ENCODE data around the gene UHMK1.

The UHMK1 gene

DNA sequence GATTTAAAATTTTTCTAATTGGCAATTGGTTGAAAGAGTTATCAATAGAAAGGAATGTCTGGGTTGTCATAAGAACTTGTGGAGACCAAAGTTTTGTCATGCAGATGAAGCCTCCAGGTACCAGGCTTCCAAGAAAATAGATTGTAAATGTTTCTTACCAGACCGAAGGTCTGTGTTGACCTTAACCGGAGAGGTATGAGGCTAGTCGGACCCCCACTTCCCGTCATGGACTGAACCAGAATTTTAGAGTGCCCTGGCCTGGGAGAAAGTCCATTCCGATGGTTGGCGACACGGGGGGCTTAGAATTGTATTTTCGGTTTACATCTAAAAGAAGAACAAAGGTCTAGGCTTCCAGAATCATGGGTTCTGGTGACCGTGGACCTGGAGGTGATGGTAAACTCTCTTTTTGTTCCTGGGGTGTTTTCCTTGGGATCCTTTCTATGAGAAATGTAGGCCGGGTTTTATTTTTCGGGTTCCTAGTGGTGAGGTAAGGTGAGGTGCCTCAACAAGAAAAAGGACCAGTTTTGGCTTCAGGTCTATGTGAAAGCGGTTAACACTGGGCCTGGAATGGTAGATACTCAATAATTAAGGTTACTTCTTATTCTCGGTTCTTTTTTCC is 405 bp upstream of the UHMK1 start:
- no peak for DNase-seq (ENCODE audit: low read depth)
- TF ChIP-seq, protein P1, sequence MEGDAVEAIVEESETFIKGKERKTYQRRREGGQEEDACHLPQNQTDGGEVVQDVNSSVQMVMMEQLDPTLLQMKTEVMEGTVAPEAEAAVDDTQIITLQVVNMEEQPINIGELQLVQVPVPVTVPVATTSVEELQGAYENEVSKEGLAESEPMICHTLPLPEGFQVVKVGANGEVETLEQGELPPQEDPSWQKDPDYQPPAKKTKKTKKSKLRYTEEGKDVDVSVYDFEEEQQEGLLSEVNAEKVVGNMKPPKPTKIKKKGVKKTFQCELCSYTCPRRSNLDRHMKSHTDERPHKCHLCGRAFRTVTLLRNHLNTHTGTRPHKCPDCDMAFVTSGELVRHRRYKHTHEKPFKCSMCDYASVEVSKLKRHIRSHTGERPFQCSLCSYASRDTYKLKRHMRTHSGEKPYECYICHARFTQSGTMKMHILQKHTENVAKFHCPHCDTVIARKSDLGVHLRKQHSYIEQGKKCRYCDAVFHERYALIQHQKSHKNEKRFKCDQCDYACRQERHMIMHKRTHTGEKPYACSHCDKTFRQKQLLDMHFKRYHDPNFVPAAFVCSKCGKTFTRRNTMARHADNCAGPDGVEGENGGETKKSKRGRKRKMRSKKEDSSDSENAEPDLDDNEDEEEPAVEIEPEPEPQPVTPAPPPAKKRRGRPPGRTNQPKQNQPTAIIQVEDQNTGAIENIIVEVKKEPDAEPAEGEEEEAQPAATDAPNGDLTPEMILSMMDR (IDR thresholded peaks at IDR 0.05; ENCODE audit: insufficient read depth, low read depth, low read length, missing control alignments) = no peak
- peak overlapping the region; percentile 68 for H3K4me3 ChIP-seq (ENCODE audit: low read depth, low read length)

DNA sequence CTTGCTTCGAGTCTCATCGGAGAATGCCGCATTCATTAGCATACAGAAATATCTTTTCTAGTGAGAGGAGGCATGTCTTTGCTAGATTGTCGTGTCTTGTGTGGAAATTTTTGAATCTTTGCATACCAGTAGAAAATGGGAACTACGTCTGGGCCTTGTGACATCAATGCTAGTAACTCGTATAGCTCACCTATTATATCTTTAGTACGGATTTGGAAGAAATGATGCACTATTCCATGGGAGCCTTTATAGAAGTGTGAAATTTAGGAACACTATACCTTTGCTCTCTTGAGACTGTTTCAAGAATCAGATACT is 835 bp downstream of the UHMK1 start:
- DNase-seq (ENCODE audit: low read depth) = peak; percentile 21
- peak overlapping the region; percentile 68 for H3K4me3 ChIP-seq (ENCODE audit: low read depth, low read length)
- TF ChIP-seq, protein P1 (IDR thresholded peaks at IDR 0.05; ENCODE audit: insufficient read depth, low read depth, low read length, missing control alignments) = no peak

DNA sequence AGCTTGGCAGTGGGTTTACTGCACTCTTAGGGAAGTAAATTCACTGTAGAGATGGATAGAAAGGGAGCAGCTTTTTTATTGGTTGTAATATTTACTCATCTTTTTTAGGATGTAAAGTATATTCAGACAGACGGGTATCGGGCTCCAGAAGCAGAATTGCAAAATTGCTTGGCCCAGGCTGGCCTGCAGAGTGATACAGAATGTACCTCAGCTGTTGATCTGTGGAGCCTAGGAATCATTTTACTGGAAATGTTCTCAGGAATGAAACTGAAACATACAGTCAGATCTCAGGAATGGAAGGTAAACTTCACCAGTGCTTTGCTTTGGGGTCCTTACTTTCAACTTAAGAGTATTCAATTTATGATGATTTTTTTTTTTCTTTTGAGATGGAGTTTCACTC is 3.2 kb downstream of the UHMK1 start:
- no peak overlapping the region for H3K4me3 ChIP-seq (ENCODE audit: low read depth, low read length)
- TF ChIP-seq, protein P1 (IDR thresholded peaks at IDR 0.05; ENCODE audit: insufficient read depth, low read depth, low read length, missing control alignments) = no peak
- no peak for DNase-seq (ENCODE audit: low read depth)

DNA sequence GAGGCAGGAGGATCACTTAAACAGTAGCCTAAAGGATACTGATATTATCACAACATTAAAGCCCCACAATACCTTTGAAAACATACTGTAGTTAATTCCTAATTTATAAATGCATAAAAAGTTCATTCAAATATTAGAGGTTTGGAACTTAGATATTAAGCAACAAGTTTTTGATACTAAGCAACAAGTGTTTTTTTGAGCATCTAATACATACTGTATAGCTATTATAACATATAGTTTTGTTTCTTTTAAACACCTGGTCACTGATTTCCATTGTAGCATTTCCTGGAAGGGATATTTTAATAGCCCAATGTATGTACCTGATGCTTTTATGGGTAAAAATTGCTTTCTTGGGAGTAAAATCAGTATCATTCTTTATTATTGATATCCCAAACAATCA is 4.5 kb downstream of the UHMK1 start:
- no peak for DNase-seq (ENCODE audit: low read depth)
- H3K4me3 ChIP-seq (ENCODE audit: low read depth, low read length) = no peak overlapping the region
- TF ChIP-seq, protein P1 (IDR thresholded peaks at IDR 0.05; ENCODE audit: insufficient read depth, low read depth, low read length, missing control alignments) = no peak

DNA sequence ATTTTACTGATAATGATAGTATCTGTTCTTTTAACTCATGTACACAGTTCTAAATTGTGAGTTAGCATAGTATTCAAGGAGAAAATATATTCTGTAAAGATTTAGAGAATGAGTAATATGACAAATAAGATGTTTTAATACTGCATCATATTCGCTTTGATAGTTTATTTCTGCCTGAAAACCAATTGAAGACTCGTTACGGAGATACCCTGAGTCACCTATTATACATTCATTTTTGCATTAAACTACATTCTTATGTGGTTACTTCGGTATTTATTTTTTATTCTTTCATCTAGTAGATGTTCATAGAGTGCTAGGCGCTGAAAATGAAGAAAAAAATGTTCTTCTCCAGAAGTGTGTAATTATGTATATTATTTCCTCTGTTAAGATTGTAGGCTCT is 5.3 kb downstream of the UHMK1 start:
- no peak overlapping the region for H3K4me3 ChIP-seq (ENCODE audit: low read depth, low read length)
- no peak for DNase-seq (ENCODE audit: low read depth)
- TF ChIP-seq, protein P1 (IDR thresholded peaks at IDR 0.05; ENCODE audit: insufficient read depth, low read depth, low read length, missing control alignments) = no peak

DNA sequence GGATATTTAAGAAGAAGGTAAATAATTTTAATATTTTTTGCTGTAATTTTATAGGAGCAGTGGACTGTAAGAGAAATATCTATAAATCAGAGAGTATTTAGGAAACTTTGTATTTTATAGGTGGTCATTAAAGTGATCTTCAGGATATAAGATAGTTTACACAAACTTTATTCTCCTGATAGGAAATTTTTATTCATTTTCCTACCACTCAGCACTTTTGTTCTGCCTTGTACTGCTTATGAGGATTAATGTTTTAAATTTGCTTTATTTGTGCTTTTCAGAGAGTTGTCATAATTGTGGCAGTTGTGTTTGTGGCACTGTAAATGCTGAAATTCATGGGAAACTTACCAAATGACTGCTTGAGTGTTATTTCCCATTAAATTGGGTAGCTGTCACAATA is 29.7 kb downstream of the UHMK1 start:
- H3K4me3 ChIP-seq (ENCODE audit: low read depth, low read length) = no peak overlapping the region
- TF ChIP-seq, protein P1 (IDR thresholded peaks at IDR 0.05; ENCODE audit: insufficient read depth, low read depth, low read length, missing control alignments) = no peak
- DNase-seq (ENCODE audit: low read depth) = no peak

DNA sequence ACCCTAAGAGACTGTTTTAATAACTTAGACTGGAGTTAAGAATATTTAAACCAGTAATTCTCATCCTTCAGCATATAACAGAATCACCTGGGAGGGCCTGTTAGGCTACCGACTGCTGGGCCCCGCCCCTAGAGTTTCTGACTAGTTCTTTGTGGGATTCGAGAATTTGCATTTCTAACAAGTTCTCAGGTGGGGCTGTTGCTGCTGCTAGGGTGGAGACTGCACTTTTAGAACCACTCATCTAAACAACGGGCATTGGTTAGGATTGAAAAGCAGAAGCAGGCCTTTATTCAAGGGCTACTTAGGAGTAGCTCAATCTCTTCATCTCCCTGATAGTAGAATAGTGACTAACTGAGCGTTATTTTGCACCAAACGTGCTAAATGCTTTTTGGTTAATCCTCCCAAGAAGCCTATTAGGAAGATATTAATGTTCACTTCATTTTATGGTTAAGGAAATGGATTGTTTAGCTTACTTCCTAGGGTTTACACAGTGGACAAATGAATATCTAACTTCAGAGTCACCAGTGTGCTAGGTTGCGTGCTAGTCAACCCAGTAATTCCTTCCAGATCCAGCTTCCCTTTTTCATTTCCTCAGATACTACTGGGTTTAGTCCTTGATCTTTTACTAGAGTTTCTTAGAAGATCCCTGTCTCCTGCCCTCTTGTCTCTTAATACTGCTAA is 32.8 kb downstream of the UHMK1 start:
- no peak overlapping the region for H3K4me3 ChIP-seq (ENCODE audit: low read depth, low read length)
- peak; percentile 79 for DNase-seq (ENCODE audit: low read depth)
- TF ChIP-seq, protein P1 (IDR thresholded peaks at IDR 0.05; ENCODE audit: insufficient read depth, low read depth, low read length, missing control alignments) = no peak
